ENCODE data around the gene C9orf72. TPM values are rescaled to one million over a fixed set of nuclear protein-coding genes. Genes with fewer than 3 reads are reported as not detected.

Gene C9orf72
- total and polyA plus RNA-seq, 2 of the 13 experiments (the other 11 are each of a cell fraction or from before 2014, with no cell fraction given), result 3.1 to 5.9 TPM

GRCh38 chr9:27497883-27498417 lies 75.3 kb downstream of the C9orf72 start:
- ATAC-seq, result no peak
- no peaks in the 10 kb centered on the region for H3K79me2 ChIP-seq (ENCODE audit: insufficient read depth, low read length)
- H3K27me3 ChIP-seq (ENCODE audit: control insufficient read depth in 1 of 2, insufficient read depth in 2 of 2, low read length in 2 of 2), result no peaks in the 10 kb centered on the region
- WGBS (ENCODE audit: low lambda C conversion rate), result 44% methylated on average over 11 of the region's 11 CpGs
- no peak overlapping the region for H3K4me3 ChIP-seq (replicated peaks in 1 of 3; ENCODE audit: insufficient read depth in 1 of 3, low read depth in 2 of 3, low read length in 3 of 3)
- no peak overlapping the region for H3K4me2 ChIP-seq (ENCODE audit: low read depth, low read length)
- intact Hi-C loops (cut with micrococcal nuclease; ENCODE audit: unreplicated experiment) (no loop called here), in situ Hi-C loops (cut with HindIII; ENCODE audit: extremely low pct_ligation_motif_present, low pct_unique_long_range_greater_than_20kb) (no loop called here)
- no peak overlapping the region for H2AFZ ChIP-seq (ENCODE audit: low read length)
- FAIRE-seq, result no peak
- H3K27ac ChIP-seq (ENCODE audit: extremely low read length, insufficient read depth, low read length), result no peak overlapping the region
- POLR2A ChIA-PET, result no interaction called here
- no peaks in the 10 kb centered on the region for H3K36me3 ChIP-seq (replicated peaks in 1 of 2; ENCODE audit: control insufficient read depth in 1 of 2, insufficient read depth in 2 of 2, low read length in 2 of 2)
- H4K20me1 ChIP-seq (ENCODE audit: insufficient read depth, low read length), result no peaks in the 10 kb centered on the region
- H3K9ac ChIP-seq (ENCODE audit: insufficient read depth, low read depth, low read length), result no peak overlapping the region
- DNase-seq (ENCODE audit: low spot score), result no peak
- TF ChIP-seq ZNF740 (CRISPR knock-in tag; IDR thresholded peaks at IDR 0.05), result no peak
- TF ChIP-seq CEBPG (CRISPR knock-in tag; IDR thresholded peaks at IDR 0.05), result no peak
- H3K9me3 ChIP-seq (ENCODE audit: low read length), result no peaks in the 10 kb centered on the region
- no TSS peak for BruUV-seq (replicated peaks)
- CTCF ChIA-PET (ENCODE audit: low intra/inter-chr PET ratio, low total read pairs), result no interaction called here
- no peaks in the 10 kb centered on the region for H3K4me1 ChIP-seq (ENCODE audit: insufficient read depth, low read length)

Other genes with a start within 250 kb of the C9orf72 start
- gene IFNK, start 49.2 kb downstream of the C9orf72 start, total RNA-seq (2016; rRNA removed; fragmentation: Illumina TruSeq; extraction: Trizol), result not detected in 2 replicates
- not detected in 2 replicates for gene IFNK, start 49.2 kb downstream of the C9orf72 start, polyA plus RNA-seq (2011; rRNA removed)
- 0.03 and 0.09 TPM in 2 replicates for gene MOB3B, start 43.7 kb downstream of the C9orf72 start, total RNA-seq (2016; rRNA removed; fragmentation: Illumina TruSeq; extraction: Trizol)
- 0.03 TPM in 2 replicates for gene MOB3B, start 43.7 kb downstream of the C9orf72 start, polyA plus RNA-seq (2011; rRNA removed)

All from HepG2 (cell line).